Measurements from ENCODE around the gene GATA5.

Gene GATA5

DNA sequence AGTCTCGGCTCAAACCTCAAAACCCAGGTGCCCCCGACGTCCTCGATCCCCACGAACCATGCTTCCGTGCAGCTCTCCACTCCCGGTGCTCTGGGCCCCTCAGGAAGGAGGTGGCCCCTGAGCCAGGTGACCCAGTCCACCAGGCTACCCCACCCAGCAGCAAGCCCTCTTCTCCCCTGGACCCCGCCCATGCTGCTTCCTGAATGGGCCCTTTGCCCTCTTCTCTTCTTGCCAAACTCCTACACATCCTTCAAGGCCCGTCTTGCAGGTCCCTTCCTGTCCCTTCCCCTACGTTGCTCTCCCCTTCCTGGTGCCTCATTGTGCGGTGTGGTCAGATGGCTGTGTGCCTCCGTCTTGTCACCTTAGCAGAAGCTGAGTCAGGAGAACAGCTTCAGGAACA, 3.4 kb upstream of the GATA5 start:
- no peak for TF ChIP-seq SIN3A (IDR thresholded peaks at IDR 0.05; ENCODE audit: borderline replicate concordance, insufficient read depth, low read length)
- TF ChIP-seq POLR2AphosphoS5 (IDR thresholded peaks at IDR 0.05; ENCODE audit: low read depth, low read length) = no peak
- TF ChIP-seq FOXP2 (optimal IDR thresholded peaks at IDR 0.05; ENCODE audit: borderline replicate concordance, extremely low read depth, extremely low read length, insufficient read depth) = no peak
- no peak for TF ChIP-seq TAF1 (IDR thresholded peaks at IDR 0.05; ENCODE audit: borderline replicate concordance, insufficient read depth, low read length)
- TF ChIP-seq, protein P1, sequence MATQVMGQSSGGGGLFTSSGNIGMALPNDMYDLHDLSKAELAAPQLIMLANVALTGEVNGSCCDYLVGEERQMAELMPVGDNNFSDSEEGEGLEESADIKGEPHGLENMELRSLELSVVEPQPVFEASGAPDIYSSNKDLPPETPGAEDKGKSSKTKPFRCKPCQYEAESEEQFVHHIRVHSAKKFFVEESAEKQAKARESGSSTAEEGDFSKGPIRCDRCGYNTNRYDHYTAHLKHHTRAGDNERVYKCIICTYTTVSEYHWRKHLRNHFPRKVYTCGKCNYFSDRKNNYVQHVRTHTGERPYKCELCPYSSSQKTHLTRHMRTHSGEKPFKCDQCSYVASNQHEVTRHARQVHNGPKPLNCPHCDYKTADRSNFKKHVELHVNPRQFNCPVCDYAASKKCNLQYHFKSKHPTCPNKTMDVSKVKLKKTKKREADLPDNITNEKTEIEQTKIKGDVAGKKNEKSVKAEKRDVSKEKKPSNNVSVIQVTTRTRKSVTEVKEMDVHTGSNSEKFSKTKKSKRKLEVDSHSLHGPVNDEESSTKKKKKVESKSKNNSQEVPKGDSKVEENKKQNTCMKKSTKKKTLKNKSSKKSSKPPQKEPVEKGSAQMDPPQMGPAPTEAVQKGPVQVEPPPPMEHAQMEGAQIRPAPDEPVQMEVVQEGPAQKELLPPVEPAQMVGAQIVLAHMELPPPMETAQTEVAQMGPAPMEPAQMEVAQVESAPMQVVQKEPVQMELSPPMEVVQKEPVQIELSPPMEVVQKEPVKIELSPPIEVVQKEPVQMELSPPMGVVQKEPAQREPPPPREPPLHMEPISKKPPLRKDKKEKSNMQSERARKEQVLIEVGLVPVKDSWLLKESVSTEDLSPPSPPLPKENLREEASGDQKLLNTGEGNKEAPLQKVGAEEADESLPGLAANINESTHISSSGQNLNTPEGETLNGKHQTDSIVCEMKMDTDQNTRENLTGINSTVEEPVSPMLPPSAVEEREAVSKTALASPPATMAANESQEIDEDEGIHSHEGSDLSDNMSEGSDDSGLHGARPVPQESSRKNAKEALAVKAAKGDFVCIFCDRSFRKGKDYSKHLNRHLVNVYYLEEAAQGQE (IDR thresholded peaks at IDR 0.05; ENCODE audit: insufficient read depth in 1 of 2, low read depth in 2 of 2, low read length in 2 of 2) = no peak

DNA sequence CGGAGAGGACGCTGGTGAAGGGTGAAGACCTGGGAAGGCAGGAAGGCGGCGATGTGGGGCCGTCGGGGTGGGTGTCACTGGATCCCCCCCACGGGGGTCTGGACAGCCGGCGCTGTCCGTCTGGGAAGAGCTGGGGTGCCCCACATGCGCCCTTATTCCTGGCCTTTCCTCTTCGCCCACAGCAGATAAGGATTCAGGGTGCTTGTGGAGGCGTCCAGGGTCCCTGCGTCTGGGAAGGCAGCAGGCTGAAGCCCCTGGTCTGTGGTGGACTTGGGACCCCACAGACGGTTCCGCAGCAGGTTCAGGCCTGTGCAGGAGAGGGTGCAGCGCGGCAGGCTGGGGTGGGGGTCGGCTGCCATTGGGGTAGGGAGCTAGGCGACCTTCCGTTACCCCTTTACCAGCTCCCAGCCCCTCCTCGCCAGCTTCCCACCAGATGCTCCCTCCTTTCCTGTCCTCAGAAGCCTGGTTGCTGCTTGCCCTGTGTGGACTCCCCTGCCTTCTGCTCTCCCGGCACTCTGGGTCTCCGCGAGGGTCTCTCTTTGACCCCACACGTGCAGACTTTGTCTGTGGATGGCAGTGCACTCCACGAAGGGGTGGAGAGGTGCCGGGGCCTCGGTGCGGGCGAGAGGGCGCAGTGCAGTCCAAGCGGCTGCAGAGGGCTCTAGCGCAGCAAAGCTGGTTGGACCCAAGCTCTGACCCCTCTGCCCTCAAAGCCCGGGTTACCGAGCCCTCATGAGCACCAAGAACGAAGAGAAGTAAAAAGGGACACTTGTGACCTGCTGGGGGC, 2.1 kb upstream of the GATA5 start:
- TF ChIP-seq TAF1 (IDR thresholded peaks at IDR 0.05; ENCODE audit: borderline replicate concordance, insufficient read depth, low read length) (no peak), POLR2AphosphoS5 (IDR thresholded peaks at IDR 0.05; ENCODE audit: low read depth, low read length) (no peak), SIN3A (IDR thresholded peaks at IDR 0.05; ENCODE audit: borderline replicate concordance, insufficient read depth, low read length) (no peak), FOXP2 (optimal IDR thresholded peaks at IDR 0.05; ENCODE audit: borderline replicate concordance, extremely low read depth, extremely low read length, insufficient read depth) (no peak)
- TF ChIP-seq, protein P1 (IDR thresholded peaks at IDR 0.05; ENCODE audit: insufficient read depth in 1 of 2, low read depth in 2 of 2, low read length in 2 of 2) = no peak

DNA sequence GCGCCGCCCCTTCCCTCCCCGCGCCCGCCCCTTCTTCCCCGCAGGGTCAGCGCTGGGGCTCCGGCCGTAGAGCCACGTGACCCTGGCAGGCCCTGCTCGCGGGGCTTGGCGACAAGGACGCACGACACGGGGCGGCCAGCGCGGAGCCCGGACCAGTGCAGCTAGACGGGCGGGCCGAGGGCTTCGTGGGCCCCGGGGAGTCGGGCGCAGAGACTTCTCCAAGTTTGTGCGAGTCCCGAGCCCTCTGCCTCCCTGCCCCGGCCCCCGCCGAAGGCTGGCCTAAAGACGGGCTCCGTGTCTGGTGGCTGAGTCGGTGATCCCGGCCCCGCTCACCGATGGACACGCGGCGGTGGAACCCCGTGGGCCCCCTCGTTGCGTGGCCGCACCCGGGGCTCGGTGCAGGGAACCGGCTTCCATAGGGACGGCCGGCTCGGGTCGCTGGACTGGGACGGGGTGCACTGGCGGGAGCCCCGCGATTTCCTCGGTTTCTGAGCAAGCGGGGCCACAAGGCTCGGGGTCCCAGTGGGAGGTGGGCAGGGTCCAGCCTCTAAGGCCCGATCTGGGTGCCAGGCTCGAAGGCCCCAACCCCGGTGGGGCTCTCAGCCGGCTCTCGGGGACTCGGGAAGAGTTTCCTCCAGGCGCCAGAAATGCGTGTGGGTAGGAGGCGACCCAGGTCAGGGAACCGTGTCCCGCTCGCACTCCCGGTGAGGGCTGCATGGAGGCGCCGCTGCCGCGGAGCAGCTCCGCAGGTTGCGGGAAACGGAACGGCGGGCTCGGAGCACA, 452 bp upstream of the GATA5 start:
- TF ChIP-seq SIN3A (IDR thresholded peaks at IDR 0.05; ENCODE audit: borderline replicate concordance, insufficient read depth, low read length) (no peak), TAF1 (IDR thresholded peaks at IDR 0.05; ENCODE audit: borderline replicate concordance, insufficient read depth, low read length) (no peak), FOXP2 (optimal IDR thresholded peaks at IDR 0.05; ENCODE audit: borderline replicate concordance, extremely low read depth, extremely low read length, insufficient read depth) (no peak), POLR2AphosphoS5 (IDR thresholded peaks at IDR 0.05; ENCODE audit: low read depth, low read length) (no peak)
- TF ChIP-seq, protein P1 (IDR thresholded peaks at IDR 0.05; ENCODE audit: insufficient read depth in 1 of 2, low read depth in 2 of 2, low read length in 2 of 2) = no peak

DNA sequence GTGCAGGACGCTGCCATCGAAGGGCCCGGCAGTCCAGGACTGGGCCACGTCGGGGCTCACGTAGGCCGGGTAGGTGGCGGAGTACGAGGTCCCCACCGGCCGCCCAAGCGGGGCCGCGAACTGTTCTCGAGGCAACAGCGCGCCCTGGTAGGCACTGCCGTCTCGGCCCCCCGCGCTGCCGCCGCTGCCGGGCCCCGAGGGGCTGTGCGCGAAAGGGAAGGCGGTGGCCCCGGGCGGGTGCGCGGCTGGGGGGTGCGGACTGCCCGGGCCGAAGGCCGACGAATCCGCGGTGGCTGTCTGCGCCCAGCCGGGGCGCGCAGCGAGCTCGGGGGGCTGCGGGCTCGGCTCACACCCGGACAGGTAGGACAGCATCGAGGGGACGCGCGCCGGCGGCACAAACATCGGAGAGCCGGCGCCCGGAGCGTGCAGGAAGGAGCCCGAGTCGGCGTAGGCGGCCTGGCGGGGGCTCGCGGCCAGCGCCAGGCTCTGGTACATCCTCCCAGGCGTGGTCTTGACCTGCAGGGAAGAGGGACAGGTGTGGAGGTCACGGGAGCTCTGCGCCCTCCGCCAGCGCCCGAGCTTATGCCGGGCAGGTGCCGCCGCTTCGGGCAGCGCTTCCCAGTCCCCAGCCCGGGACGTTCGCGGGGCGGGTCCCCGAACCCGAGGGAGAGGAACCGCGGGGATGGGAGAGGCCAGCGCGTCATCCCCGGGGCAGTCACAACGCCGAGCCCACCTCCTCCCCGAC, 596 bp downstream of the GATA5 start:
- TF ChIP-seq SIN3A (IDR thresholded peaks at IDR 0.05; ENCODE audit: borderline replicate concordance, insufficient read depth, low read length) = no peak

DNA sequence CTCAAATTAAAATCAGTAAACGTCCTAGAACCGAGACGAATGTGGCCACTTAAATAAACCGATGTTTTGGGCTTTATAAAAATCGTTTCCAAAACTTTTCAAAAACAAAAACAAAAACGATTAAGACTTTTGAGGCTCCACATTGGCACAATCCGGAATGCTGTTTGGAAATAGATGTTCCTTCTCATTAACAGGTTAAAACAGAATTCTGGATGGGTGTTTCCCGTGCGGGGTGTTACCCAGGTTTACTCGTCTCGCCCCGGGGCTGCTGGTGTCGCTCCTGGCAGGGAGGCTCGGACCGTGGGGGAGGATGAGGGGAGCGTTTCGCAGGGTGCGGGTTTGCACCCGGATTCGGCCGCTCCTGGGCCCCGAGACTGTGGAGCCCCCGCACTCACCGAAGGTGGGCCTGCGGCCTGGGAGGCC, 1.2 kb downstream of the GATA5 start:
- TF ChIP-seq POLR2AphosphoS5 (IDR thresholded peaks at IDR 0.05; ENCODE audit: low read depth, low read length) = no peak
- TF ChIP-seq, protein P1 (IDR thresholded peaks at IDR 0.05; ENCODE audit: insufficient read depth in 1 of 2, low read depth in 2 of 2, low read length in 2 of 2) = no peak
- no peak for TF ChIP-seq SIN3A (IDR thresholded peaks at IDR 0.05; ENCODE audit: borderline replicate concordance, insufficient read depth, low read length)
- TF ChIP-seq TAF1 (IDR thresholded peaks at IDR 0.05; ENCODE audit: borderline replicate concordance, insufficient read depth, low read length) = no peak
- TF ChIP-seq FOXP2 (optimal IDR thresholded peaks at IDR 0.05; ENCODE audit: borderline replicate concordance, extremely low read depth, extremely low read length, insufficient read depth) = no peak
